ENCODE results near the gene TMEM272.
A peak's percentile ranks its signal among the peaks of the same experiment; 100 is the strongest.

Gene TMEM272

GRCh38 chr13:51806566-51806965 is 38.4 kb downstream of the TMEM272 start:
- TF ChIP-seq CTCF (IDR thresholded peaks at IDR 0.05) = no peak
- no peak for DNase-seq (ENCODE audit: low spot score)

GRCh38 chr13:51805925-51806324 is 39.1 kb downstream of the TMEM272 start:
- peak overlapping the region in 1 of 2 donors; percentile 94 for H3K27ac ChIP-seq
- no peak for DNase-seq (ENCODE audit: low spot score)
- no peak for TF ChIP-seq CTCF (IDR thresholded peaks at IDR 0.05)
- H3K4me3 ChIP-seq = peak overlapping the region; percentile 73

More at GRCh38 chr13:51806566-51806965, 38.4 kb downstream of the TMEM272 start:
- Histone ChIP-seq H3K27ac (no peak overlapping the region), H3K4me3 (no peak overlapping the region)

GRCh38 chr13:51805313-51805712 is 39.7 kb downstream of the TMEM272 start:
- DNase-seq (ENCODE audit: low spot score) = no peak
- no peak for TF ChIP-seq CTCF (IDR thresholded peaks at IDR 0.05)
- H3K27ac ChIP-seq = peak overlapping the region; percentile 94 to 100
- H3K4me3 ChIP-seq = peak overlapping the region; percentile 73

GRCh38 chr13:51804295-51805172 is 40.4 kb downstream of the TMEM272 start:
- no peak for DNase-seq (ENCODE audit: low spot score)
- TF ChIP-seq CTCF (IDR thresholded peaks at IDR 0.05) = no peak
- Histone ChIP-seq H3K27ac (peak overlapping the region; percentile 94 to 100), H3K4me3 (peak overlapping the region; percentile 73)

- Histone ChIP-seq H3K27ac (peak within 1 kb of the TSS; percentile 94 to 100), H3K4me3 (peak within 1 kb of the TSS; percentile 73)
- DNase-seq (ENCODE audit: low spot score) = peak; percentile 95
- TF ChIP-seq CTCF (IDR thresholded peaks at IDR 0.05) = no peak
Observed at GRCh38 chr13:51803422-51804294, 41.3 kb downstream of the TMEM272 start, which contains the start of gene DHRS12. Gene DHRS12 (minus strand): TSS chr13:51804163. CDS start chr13:51799659, 4,504 bp downstream.

GRCh38 chr13:51802631-51803418 is 42.2 kb downstream of the TMEM272 start:
- peak overlapping the region; percentile 73 for H3K4me3 ChIP-seq
- no peak for DNase-seq (ENCODE audit: low spot score)
- TF ChIP-seq CTCF (IDR thresholded peaks at IDR 0.05) = no peak
- H3K27ac ChIP-seq = peak overlapping the region; percentile 94 to 100

All from coronary artery (tissue), 2 donors.